Lower leg skin (tissue), 3 donors: ENCODE results near the gene CD37.

Experiments
- POLR2A ChIP-seq, 2 donors: fragments of 450-650 bp; IDR thresholded peaks; one replicate each; pipeline ENCODE4 v1.6.1; 2016 to 2017; ENCODE audit warnings: antibody characterized with exemption in 2 of 2, mild to moderate bottlenecking in 1 of 2, moderate library complexity in 1 of 2
- TF ChIP-seq, protein P1 (sequence below), 3 donors: fragments of 450-650 bp; IDR thresholded peaks; one replicate each; pipeline ENCODE4 v1.5.1; 2016; ENCODE audit warnings: antibody characterized with exemption in 3 of 3, mild to moderate bottlenecking in 3 of 3, moderate library complexity in 2 of 3

DNA sequence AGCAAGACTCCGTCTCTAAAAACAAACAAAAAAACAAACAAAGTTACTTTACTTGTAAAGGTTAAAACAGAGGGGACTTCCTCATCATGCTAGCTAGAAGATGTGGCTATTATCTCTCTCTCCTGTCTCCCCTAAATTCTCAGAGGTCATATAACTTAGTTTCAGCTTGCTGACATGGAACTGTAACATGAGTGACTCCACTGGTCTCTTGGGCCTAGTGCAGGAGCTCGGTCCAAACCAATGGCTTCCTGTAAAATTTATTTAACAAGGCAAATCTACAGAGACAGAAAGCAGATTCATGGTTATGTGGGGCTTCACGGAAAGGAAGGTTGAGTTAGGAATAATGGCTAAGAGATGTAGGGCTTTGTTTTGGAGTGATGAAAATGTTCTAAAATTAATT lies 43.3 kb downstream of the CD37 start:
- TF ChIP-seq, protein P1, sequence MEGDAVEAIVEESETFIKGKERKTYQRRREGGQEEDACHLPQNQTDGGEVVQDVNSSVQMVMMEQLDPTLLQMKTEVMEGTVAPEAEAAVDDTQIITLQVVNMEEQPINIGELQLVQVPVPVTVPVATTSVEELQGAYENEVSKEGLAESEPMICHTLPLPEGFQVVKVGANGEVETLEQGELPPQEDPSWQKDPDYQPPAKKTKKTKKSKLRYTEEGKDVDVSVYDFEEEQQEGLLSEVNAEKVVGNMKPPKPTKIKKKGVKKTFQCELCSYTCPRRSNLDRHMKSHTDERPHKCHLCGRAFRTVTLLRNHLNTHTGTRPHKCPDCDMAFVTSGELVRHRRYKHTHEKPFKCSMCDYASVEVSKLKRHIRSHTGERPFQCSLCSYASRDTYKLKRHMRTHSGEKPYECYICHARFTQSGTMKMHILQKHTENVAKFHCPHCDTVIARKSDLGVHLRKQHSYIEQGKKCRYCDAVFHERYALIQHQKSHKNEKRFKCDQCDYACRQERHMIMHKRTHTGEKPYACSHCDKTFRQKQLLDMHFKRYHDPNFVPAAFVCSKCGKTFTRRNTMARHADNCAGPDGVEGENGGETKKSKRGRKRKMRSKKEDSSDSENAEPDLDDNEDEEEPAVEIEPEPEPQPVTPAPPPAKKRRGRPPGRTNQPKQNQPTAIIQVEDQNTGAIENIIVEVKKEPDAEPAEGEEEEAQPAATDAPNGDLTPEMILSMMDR (IDR thresholded peaks at IDR 0.05) = no peak
- no peak for TF ChIP-seq POLR2A (IDR thresholded peaks at IDR 0.05)
